Activated T-cell treated with anti-CD3 and anti-CD28 coated beads, Interleukin-2, amount 50 U/mL, for 24 hours (primary cell): ENCODE data around the gene VWA8.
"Not testable (repeated sequence)": the region's sequence is repeated elsewhere in the genome, so short reads cannot be mapped to it uniquely, and the experiment has no call there.

ENCODE experiments used
- DNase-seq: peaks from one replicate; pipeline ENCODE4 v3.0.0-alpha.2; 2020
- H3K27ac Mint-ChIP-seq: 2 replicates; pipeline ENCODE4 v1.8.0; 2020; ENCODE audit warnings: mild to moderate bottlenecking, mixed read lengths
- H3K27me3 Mint-ChIP-seq: 2 replicates; pipeline ENCODE4 v1.8.0; 2020; ENCODE audit warnings: mixed read lengths
- H3K36me3 Mint-ChIP-seq: 2 replicates; pipeline ENCODE4 v1.8.0; 2020; ENCODE audit warnings: low read depth, mixed read lengths
- H3K4me1 Mint-ChIP-seq: 2 replicates; pipeline ENCODE4 v1.8.0; 2020; ENCODE audit warnings: low read depth, mixed read lengths
- H3K4me3 Mint-ChIP-seq: 2 replicates; pipeline ENCODE4 v1.8.0; 2020; ENCODE audit warnings: mild to moderate bottlenecking, moderate library complexity, mixed read lengths
- H3K9me3 Mint-ChIP-seq: 2 replicates; pipeline ENCODE4 v1.8.0; 2020; ENCODE audit warnings: mixed read lengths

VWA8 gene

GRCh38 chr13:41764558-41764957 lies 196.4 kb downstream of the VWA8 start:
- no peaks in the 10 kb centered on the region for H3K9me3 Mint-ChIP-seq
- no peak for DNase-seq
- peaks cover 22% of the 10 kb centered on the region for H3K4me1 Mint-ChIP-seq
- peaks cover 55% of the 10 kb centered on the region for H3K36me3 Mint-ChIP-seq
- no peak overlapping the region for H3K4me3 Mint-ChIP-seq
- no peaks in the 10 kb centered on the region for H3K27me3 Mint-ChIP-seq
- peak overlapping the region; percentile 2 for H3K27ac Mint-ChIP-seq

- H3K4me1 Mint-ChIP-seq = peaks cover 22% of the 10 kb centered on the region
- no peak for DNase-seq
- no peaks in the 10 kb centered on the region for H3K27me3 Mint-ChIP-seq
- no peak overlapping the region for H3K27ac Mint-ChIP-seq
- H3K36me3 Mint-ChIP-seq = peaks cover 55% of the 10 kb centered on the region
- no peak overlapping the region for H3K4me3 Mint-ChIP-seq
- no peaks in the 10 kb centered on the region for H3K9me3 Mint-ChIP-seq
Measured at GRCh38 chr13:41763782-41764181, 197.1 kb downstream of the VWA8 start.

GRCh38 chr13:41762796-41763195 lies 198.1 kb downstream of the VWA8 start:
- Mint-ChIP-seq H3K4me3 (no peak overlapping the region), H3K27ac (no peak overlapping the region)
- DNase-seq = no peak

GRCh38 chr13:41756198-41756880 lies 204.6 kb downstream of the VWA8 start:
- Mint-ChIP-seq H3K27ac (no peak overlapping the region), H3K36me3 (peaks cover 77% of the 10 kb centered on the region), H3K4me3 (no peak overlapping the region), H3K4me1 (no peaks in the 10 kb centered on the region), H3K27me3 (no peaks in the 10 kb centered on the region), H3K9me3 (no peaks in the 10 kb centered on the region)
- no peak for DNase-seq

More at GRCh38 chr13:41762796-41763195, 198.1 kb downstream of the VWA8 start:
- H3K9me3 Mint-ChIP-seq = no peaks in the 10 kb centered on the region
- H3K36me3 Mint-ChIP-seq = peaks cover 57% of the 10 kb centered on the region
- H3K4me1 Mint-ChIP-seq = peaks cover 22% of the 10 kb centered on the region
- H3K27me3 Mint-ChIP-seq = no peaks in the 10 kb centered on the region

GRCh38 chr13:41751734-41752445 lies 209.0 kb downstream of the VWA8 start:
- no peak for DNase-seq
- Mint-ChIP-seq H3K27ac (no peak overlapping the region), H3K36me3 (peaks cover 81% of the 10 kb centered on the region), H3K9me3 (peaks cover 7% of the 10 kb centered on the region), H3K4me1 (no peaks in the 10 kb centered on the region), H3K4me3 (no peak overlapping the region), H3K27me3 (no peaks in the 10 kb centered on the region)

- H3K27ac Mint-ChIP-seq = no peak overlapping the region
- peaks cover 86% of the 10 kb centered on the region for H3K36me3 Mint-ChIP-seq
- H3K9me3 Mint-ChIP-seq = peaks cover 7% of the 10 kb centered on the region
- H3K4me3 Mint-ChIP-seq = no peak overlapping the region
- H3K27me3 Mint-ChIP-seq = no peaks in the 10 kb centered on the region
- DNase-seq = no peak
- H3K4me1 Mint-ChIP-seq = peaks cover 3% of the 10 kb centered on the region
Measured at GRCh38 chr13:41751277-41751676, 209.6 kb downstream of the VWA8 start.

GRCh38 chr13:41746259-41746658 lies 214.7 kb downstream of the VWA8 start:
- H3K27ac Mint-ChIP-seq = no peak overlapping the region
- peaks cover 7% of the 10 kb centered on the region for H3K9me3 Mint-ChIP-seq
- peaks cover 7% of the 10 kb centered on the region for H3K4me1 Mint-ChIP-seq
- H3K4me3 Mint-ChIP-seq = no peak overlapping the region
- DNase-seq = no peak
- H3K27me3 Mint-ChIP-seq = no peaks in the 10 kb centered on the region
- peaks cover 82% of the 10 kb centered on the region for H3K36me3 Mint-ChIP-seq

GRCh38 chr13:41745496-41745895 lies 215.4 kb downstream of the VWA8 start:
- H3K9me3 Mint-ChIP-seq, H3K4me3 Mint-ChIP-seq, H3K27ac Mint-ChIP-seq, H3K4me1 Mint-ChIP-seq, DNase-seq, H3K27me3 Mint-ChIP-seq: not testable (repeated sequence)
- peaks cover 77% of the 10 kb centered on the region for H3K36me3 Mint-ChIP-seq

- Mint-ChIP-seq H3K4me1 (peaks cover 7% of the 10 kb centered on the region), H3K27ac (no peak overlapping the region), H3K27me3 (no peaks in the 10 kb centered on the region), H3K36me3 (peaks cover 59% of the 10 kb centered on the region), H3K9me3 (no peaks in the 10 kb centered on the region), H3K4me3 (no peak overlapping the region)
- no peak for DNase-seq
Measured at GRCh38 chr13:41742917-41743552, 217.9 kb downstream of the VWA8 start.

- DNase-seq = no peak
- no peaks in the 10 kb centered on the region for H3K27me3 Mint-ChIP-seq
- H3K36me3 Mint-ChIP-seq = peaks cover 42% of the 10 kb centered on the region
- no peaks in the 10 kb centered on the region for H3K4me1 Mint-ChIP-seq
- H3K9me3 Mint-ChIP-seq = no peaks in the 10 kb centered on the region
- H3K27ac Mint-ChIP-seq = no peak overlapping the region
- no peak overlapping the region for H3K4me3 Mint-ChIP-seq
Measured at GRCh38 chr13:41740479-41740878, 220.4 kb downstream of the VWA8 start.

GRCh38 chr13:41722684-41723535 lies 238.0 kb downstream of the VWA8 start:
- peaks cover 29% of the 10 kb centered on the region for H3K36me3 Mint-ChIP-seq
- no peaks in the 10 kb centered on the region for H3K4me1 Mint-ChIP-seq
- H3K4me3 Mint-ChIP-seq = no peak overlapping the region
- no peaks in the 10 kb centered on the region for H3K9me3 Mint-ChIP-seq
- no peak overlapping the region for H3K27ac Mint-ChIP-seq
- no peak for DNase-seq
- no peaks in the 10 kb centered on the region for H3K27me3 Mint-ChIP-seq

GRCh38 chr13:41720839-41721561 lies 239.9 kb downstream of the VWA8 start:
- no peak overlapping the region for H3K4me3 Mint-ChIP-seq
- no peak for DNase-seq

GRCh38 chr13:41716236-41716635 lies 244.7 kb downstream of the VWA8 start:
- Mint-ChIP-seq H3K4me1 (no peaks in the 10 kb centered on the region), H3K9me3 (no peaks in the 10 kb centered on the region), H3K4me3 (no peak overlapping the region), H3K27ac (no peak overlapping the region), H3K27me3 (no peaks in the 10 kb centered on the region), H3K36me3 (peaks cover 45% of the 10 kb centered on the region)
- DNase-seq = no peak

More at GRCh38 chr13:41720839-41721561, 239.9 kb downstream of the VWA8 start:
- Mint-ChIP-seq H3K36me3 (peaks cover 36% of the 10 kb centered on the region), H3K27ac (no peak overlapping the region), H3K27me3 (no peaks in the 10 kb centered on the region), H3K4me1 (no peaks in the 10 kb centered on the region), H3K9me3 (no peaks in the 10 kb centered on the region)

- Mint-ChIP-seq H3K36me3 (peaks cover 46% of the 10 kb centered on the region), H3K9me3 (no peaks in the 10 kb centered on the region), H3K4me1 (no peaks in the 10 kb centered on the region), H3K27me3 (no peaks in the 10 kb centered on the region), H3K4me3 (no peak overlapping the region), H3K27ac (no peak overlapping the region)
- DNase-seq = no peak
Measured at GRCh38 chr13:41713405-41713804, 247.5 kb downstream of the VWA8 start.
